ENCODE results near the gene DHX32.

GRCh38 chr10:125788156-125789034 lies 92.7 kb downstream of the DHX32 start:
- TF ChIP-seq POLR2AphosphoS5 (IDR thresholded peaks at IDR 0.05; ENCODE audit: low read depth, low read length) (no peak), TAF1 (IDR thresholded peaks at IDR 0.05; ENCODE audit: borderline replicate concordance, insufficient read depth, low read length) (no peak)

Data from PFSK-1 (cell line).